Measurements from ENCODE around the gene TRIOBP. TPM values are rescaled to one million over a fixed set of nuclear protein-coding genes. Genes with fewer than 3 reads are reported as not detected.

The TRIOBP gene
- total and polyA plus RNA-seq, 2 of the 13 experiments (the other 11 are each of a cell fraction or from before 2014, with no cell fraction given) = 6.1 to 15.4 TPM

DNA sequence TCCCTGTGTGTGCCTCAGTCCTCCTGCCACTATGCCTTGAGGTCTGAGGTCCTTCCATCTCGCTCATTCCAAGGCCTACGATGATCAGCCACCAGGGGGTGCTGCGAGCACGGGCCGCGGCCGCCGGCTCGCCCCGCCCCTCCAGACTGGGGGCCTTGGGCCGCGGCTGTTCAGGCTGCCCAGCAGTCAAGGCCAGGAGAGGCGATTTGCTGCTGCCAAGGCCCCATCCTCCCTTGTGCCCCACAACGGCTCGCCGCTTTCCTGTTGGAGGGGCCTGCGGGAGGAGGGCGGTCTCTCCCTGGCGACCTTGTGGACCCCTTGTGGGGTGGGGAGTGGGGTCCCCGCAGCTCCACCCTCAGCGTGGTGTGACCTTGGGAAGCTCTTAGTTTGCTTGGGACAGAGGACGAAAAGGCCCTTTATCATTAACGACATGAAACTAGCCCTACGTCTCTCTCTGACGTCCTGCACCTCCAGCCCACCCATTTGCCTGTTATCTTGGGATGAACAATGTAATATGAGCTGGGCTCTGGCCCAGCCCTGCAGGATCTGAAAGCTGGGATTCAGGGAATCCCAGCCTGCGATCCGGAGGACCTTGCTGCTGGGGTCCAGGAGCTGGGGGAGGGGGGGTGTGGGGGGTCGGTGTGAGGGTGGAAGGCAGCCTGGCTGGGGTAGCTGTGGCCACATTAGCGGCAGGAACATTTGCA, 121.0 kb downstream of the TRIOBP start (continued):
- TF ChIP-seq HOXA5 (CRISPR knock-in tag; IDR thresholded peaks at IDR 0.05) (peak; percentile 88; the same call in 1 of the 2 replicates), PHF5A (CRISPR knock-in tag; IDR thresholded peaks at IDR 0.05; ENCODE audit: low read depth, unreplicated experiment) (no peak), ZNF720 (CRISPR knock-in tag; IDR thresholded peaks at IDR 0.05) (no peak), NBN (conservative IDR thresholded peaks at IDR 0.05) (no peak), ZNF879 (CRISPR knock-in tag; IDR thresholded peaks at IDR 0.05) (no peak), ZNF484 (CRISPR knock-in tag; IDR thresholded peaks at IDR 0.05; ENCODE audit: borderline replicate concordance, low read depth) (no peak), ZNF282 (IDR thresholded peaks at IDR 0.05; ENCODE audit: partially characterized antibody) (no peak), ZNF629 (CRISPR knock-in tag; conservative IDR thresholded peaks at IDR 0.05) (0 out of 2 replicates have a peak, but pooled peaks have one; percentile 48), NFYC (CRISPR knock-in tag; IDR thresholded peaks at IDR 0.05) (0 out of 2 replicates have a peak, but pooled peaks have one; percentile 19), SATB2 (CRISPR knock-in tag; IDR thresholded peaks at IDR 0.05) (no peak), FOXA3 (CRISPR knock-in tag; IDR thresholded peaks at IDR 0.05) (peak; percentile 54; the same call in 1 of the 2 replicates), BORCS8-MEF2B (CRISPR knock-in tag; IDR thresholded peaks at IDR 0.05) (peak; percentile 83), ZNF292 (CRISPR knock-in tag; IDR thresholded peaks at IDR 0.05; ENCODE audit: borderline replicate concordance, low read depth) (peak; percentile 62; the same call in 1 of the 2 replicates), FLYWCH1 (CRISPR knock-in tag; IDR thresholded peaks at IDR 0.05) (no peak), ZNF780A (CRISPR knock-in tag; IDR thresholded peaks at IDR 0.05) (no peak), TGIF2 (CRISPR knock-in tag; IDR thresholded peaks at IDR 0.05) (no peak), SMARCC2 (IDR thresholded peaks at IDR 0.05) (no peak), FOXC1 (CRISPR knock-in tag; IDR thresholded peaks at IDR 0.05; ENCODE audit: borderline replicate concordance) (peak; percentile 89)
- TF ChIP-seq, protein P1, sequence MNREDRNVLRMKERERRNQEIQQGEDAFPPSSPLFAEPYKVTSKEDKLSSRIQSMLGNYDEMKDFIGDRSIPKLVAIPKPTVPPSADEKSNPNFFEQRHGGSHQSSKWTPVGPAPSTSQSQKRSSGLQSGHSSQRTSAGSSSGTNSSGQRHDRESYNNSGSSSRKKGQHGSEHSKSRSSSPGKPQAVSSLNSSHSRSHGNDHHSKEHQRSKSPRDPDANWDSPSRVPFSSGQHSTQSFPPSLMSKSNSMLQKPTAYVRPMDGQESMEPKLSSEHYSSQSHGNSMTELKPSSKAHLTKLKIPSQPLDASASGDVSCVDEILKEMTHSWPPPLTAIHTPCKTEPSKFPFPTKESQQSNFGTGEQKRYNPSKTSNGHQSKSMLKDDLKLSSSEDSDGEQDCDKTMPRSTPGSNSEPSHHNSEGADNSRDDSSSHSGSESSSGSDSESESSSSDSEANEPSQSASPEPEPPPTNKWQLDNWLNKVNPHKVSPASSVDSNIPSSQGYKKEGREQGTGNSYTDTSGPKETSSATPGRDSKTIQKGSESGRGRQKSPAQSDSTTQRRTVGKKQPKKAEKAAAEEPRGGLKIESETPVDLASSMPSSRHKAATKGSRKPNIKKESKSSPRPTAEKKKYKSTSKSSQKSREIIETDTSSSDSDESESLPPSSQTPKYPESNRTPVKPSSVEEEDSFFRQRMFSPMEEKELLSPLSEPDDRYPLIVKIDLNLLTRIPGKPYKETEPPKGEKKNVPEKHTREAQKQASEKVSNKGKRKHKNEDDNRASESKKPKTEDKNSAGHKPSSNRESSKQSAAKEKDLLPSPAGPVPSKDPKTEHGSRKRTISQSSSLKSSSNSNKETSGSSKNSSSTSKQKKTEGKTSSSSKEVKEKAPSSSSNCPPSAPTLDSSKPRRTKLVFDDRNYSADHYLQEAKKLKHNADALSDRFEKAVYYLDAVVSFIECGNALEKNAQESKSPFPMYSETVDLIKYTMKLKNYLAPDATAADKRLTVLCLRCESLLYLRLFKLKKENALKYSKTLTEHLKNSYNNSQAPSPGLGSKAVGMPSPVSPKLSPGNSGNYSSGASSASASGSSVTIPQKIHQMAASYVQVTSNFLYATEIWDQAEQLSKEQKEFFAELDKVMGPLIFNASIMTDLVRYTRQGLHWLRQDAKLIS (CRISPR knock-in tag; IDR thresholded peaks at IDR 0.05) = 0 out of 2 replicates have a peak, but pooled peaks have one; percentile 70
- TF ChIP-seq, protein P2, sequence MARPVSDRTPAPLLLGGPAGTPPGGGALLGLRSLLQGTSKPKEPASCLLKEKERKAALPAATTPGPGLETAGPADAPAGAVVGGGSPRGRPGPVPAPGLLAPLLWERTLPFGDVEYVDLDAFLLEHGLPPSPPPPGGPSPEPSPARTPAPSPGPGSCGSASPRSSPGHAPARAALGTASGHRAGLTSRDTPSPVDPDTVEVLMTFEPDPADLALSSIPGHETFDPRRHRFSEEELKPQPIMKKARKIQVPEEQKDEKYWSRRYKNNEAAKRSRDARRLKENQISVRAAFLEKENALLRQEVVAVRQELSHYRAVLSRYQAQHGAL (CRISPR knock-in tag; IDR thresholded peaks at IDR 0.05; ENCODE audit: not compliant biosample characterization) = no peak
- TF ChIP-seq, protein P3, sequence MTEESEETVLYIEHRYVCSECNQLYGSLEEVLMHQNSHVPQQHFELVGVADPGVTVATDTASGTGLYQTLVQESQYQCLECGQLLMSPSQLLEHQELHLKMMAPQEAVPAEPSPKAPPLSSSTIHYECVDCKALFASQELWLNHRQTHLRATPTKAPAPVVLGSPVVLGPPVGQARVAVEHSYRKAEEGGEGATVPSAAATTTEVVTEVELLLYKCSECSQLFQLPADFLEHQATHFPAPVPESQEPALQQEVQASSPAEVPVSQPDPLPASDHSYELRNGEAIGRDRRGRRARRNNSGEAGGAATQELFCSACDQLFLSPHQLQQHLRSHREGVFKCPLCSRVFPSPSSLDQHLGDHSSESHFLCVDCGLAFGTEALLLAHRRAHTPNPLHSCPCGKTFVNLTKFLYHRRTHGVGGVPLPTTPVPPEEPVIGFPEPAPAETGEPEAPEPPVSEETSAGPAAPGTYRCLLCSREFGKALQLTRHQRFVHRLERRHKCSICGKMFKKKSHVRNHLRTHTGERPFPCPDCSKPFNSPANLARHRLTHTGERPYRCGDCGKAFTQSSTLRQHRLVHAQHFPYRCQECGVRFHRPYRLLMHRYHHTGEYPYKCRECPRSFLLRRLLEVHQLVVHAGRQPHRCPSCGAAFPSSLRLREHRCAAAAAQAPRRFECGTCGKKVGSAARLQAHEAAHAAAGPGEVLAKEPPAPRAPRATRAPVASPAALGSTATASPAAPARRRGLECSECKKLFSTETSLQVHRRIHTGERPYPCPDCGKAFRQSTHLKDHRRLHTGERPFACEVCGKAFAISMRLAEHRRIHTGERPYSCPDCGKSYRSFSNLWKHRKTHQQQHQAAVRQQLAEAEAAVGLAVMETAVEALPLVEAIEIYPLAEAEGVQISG (CRISPR knock-in tag; IDR thresholded peaks at IDR 0.05) = peak; percentile 70
- TF ChIP-seq, protein P4, sequence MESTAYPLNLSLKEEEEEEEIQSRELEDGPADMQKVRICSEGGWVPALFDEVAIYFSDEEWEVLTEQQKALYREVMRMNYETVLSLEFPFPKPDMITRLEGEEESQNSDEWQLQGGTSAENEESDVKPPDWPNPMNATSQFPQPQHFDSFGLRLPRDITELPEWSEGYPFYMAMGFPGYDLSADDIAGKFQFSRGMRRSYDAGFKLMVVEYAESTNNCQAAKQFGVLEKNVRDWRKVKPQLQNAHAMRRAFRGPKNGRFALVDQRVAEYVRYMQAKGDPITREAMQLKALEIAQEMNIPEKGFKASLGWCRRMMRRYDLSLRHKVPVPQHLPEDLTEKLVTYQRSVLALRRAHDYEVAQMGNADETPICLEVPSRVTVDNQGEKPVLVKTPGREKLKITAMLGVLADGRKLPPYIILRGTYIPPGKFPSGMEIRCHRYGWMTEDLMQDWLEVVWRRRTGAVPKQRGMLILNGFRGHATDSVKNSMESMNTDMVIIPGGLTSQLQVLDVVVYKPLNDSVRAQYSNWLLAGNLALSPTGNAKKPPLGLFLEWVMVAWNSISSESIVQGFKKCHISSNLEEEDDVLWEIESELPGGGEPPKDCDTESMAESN (CRISPR knock-in tag; conservative IDR thresholded peaks at IDR 0.05) = peak; percentile 75
